Colonic mucosa (tissue), 4 donors: ENCODE results near the gene CXCR1. TPM values are rescaled to one million over a fixed set of nuclear protein-coding genes. Genes with fewer than 3 reads are reported as not detected.
A peak's percentile ranks its signal among the peaks of the same experiment; 100 is the strongest.

Source experiments
- DNase-seq: peaks from one replicate; pipeline ENCODE4 v3.0.0-alpha.2; 2020
- H3K27ac ChIP-seq: fragments of 200-600 bp; one replicate; pipeline ENCODE4 v1.8.0; 2021
- H3K27me3 ChIP-seq: fragments of 200-600 bp; one replicate; pipeline ENCODE4 v1.8.0; 2021
- H3K36me3 ChIP-seq: fragments of 200-600 bp; one replicate; pipeline ENCODE4 v1.8.0; 2021
- H3K4me1 ChIP-seq: fragments of 200-600 bp; one replicate; pipeline ENCODE4 v1.8.0; 2021; ENCODE audit warnings: mild to moderate bottlenecking
- H3K4me3 ChIP-seq: fragments of 200-600 bp; one replicate; pipeline ENCODE4 v1.8.0; 2021
- H3K9ac ChIP-seq, 2 donors: one replicate each; pipeline ENCODE4 v1.7.0; 2013; ENCODE audit warnings: control low read depth in 2 of 2, low read depth in 2 of 2, low read length in 2 of 2
- H3K9me3 ChIP-seq: fragments of 200-600 bp; one replicate; pipeline ENCODE4 v1.8.0; 2021
- CTCF ChIP-seq: fragments of 200-600 bp; IDR thresholded peaks from one replicate; pipeline ENCODE4 v1.8.0; 2022; ENCODE audit warnings: antibody characterized with exemption, mild to moderate bottlenecking
- intact Hi-C: fragments of 100-400 bp; cut with DNase I; formaldehyde crosslinking; loops from one replicate; pipeline ENCODE4 v1.14.1; 2022
- total RNA-seq, 2 donors: library from RNA; stranded (reverse); fragmentation: NEBNext Ultra II Directional in 1 of 2; extraction: Animal tissue kit (Norgen Biotek cat#: 25700) in 1 of 2; gene quantifications; one replicate each; pipeline ENCODE4 v1.2.1, GENCODE V29; 2021
- donor health status: healthy.
- donor health status: DM: no; HTN: no; CAD: no.
- donor health status: DM: no; HTN: no; CAD: no.

CXCR1 gene
- total RNA-seq, 2 donors from 2014 or later: 0.13 TPM; not detected in 1

- H3K4me3 ChIP-seq: no peak overlapping the region
- H3K4me1 ChIP-seq: no peaks in the 10 kb centered on the region
- TF ChIP-seq CTCF: no peak
- no peak overlapping the region for H3K27ac ChIP-seq
- no peaks in the 10 kb centered on the region for H3K36me3 ChIP-seq
- H3K9me3 ChIP-seq: no peaks in the 10 kb centered on the region
- H3K27me3 ChIP-seq: no peaks in the 10 kb centered on the region
- intact Hi-C loops: loop anchor here (5.0 to 10.0 kb wide), 2 partner anchors 70 to 168 kb away; partner anchors contain the start of gene CATIP
- peak overlapping the region in 1 of 2 donors; percentile 34 for H3K9ac ChIP-seq
- no peak for DNase-seq
These were observed 20.1 kb upstream of the CXCR1 start for GRCh38 chr2:218186876-218187275.

GRCh38 chr2:218186355-218186766 lies 19.6 kb upstream of the CXCR1 start:
- Histone ChIP-seq H3K4me3 (no peak overlapping the region), H3K36me3 (no peaks in the 10 kb centered on the region), H3K9ac (peak overlapping the region in 1 of 2 donors; percentile 34), H3K9me3 (no peaks in the 10 kb centered on the region), H3K4me1 (no peaks in the 10 kb centered on the region), H3K27me3 (no peaks in the 10 kb centered on the region), H3K27ac (no peak overlapping the region)
- intact Hi-C loops: loop anchor here (5.0 to 10.0 kb wide), 2 partner anchors 71 to 168 kb away; partner anchors contain the start of gene CATIP
- peak; percentile 76 for TF ChIP-seq CTCF
- DNase-seq: peak; percentile 83

GRCh38 chr2:218184331-218184730 lies 17.6 kb upstream of the CXCR1 start:
- no peak for DNase-seq
- Histone ChIP-seq H3K36me3 (no peaks in the 10 kb centered on the region), H3K9ac (no peak overlapping the region), H3K4me1 (no peaks in the 10 kb centered on the region), H3K4me3 (no peak overlapping the region), H3K27me3 (no peaks in the 10 kb centered on the region), H3K27ac (no peak overlapping the region), H3K9me3 (no peaks in the 10 kb centered on the region)
- no peak for TF ChIP-seq CTCF
- intact Hi-C loops: loop anchor here (10.0 kb wide), 1 partner anchor 170 kb away; the partner anchor contains the start of gene CATIP

GRCh38 chr2:218180467-218181114 lies 13.8 kb upstream of the CXCR1 start:
- Histone ChIP-seq H3K4me1 (no peaks in the 10 kb centered on the region), H3K9ac (no peak overlapping the region), H3K9me3 (no peaks in the 10 kb centered on the region), H3K27ac (no peak overlapping the region), H3K36me3 (no peaks in the 10 kb centered on the region), H3K27me3 (no peaks in the 10 kb centered on the region), H3K4me3 (no peak overlapping the region)
- DNase-seq: peak; percentile 49
- no peak for TF ChIP-seq CTCF
- intact Hi-C loops: loop anchor here (10.0 kb wide), 1 partner anchor 174 kb away; the partner anchor contains the start of gene CATIP

- intact Hi-C loops: loop anchor here (10.0 kb wide), 1 partner anchor 175 kb away; the partner anchor contains the start of gene CATIP
- Histone ChIP-seq H3K27ac (no peak overlapping the region), H3K4me1 (no peaks in the 10 kb centered on the region), H3K27me3 (no peaks in the 10 kb centered on the region), H3K9me3 (no peaks in the 10 kb centered on the region), H3K36me3 (no peaks in the 10 kb centered on the region), H3K9ac (no peak overlapping the region), H3K4me3 (no peak overlapping the region)
- DNase-seq: no peak
- TF ChIP-seq CTCF: no peak
These were observed 13.0 kb upstream of the CXCR1 start for GRCh38 chr2:218179782-218180181.
